Vagina (tissue), 2 donors: ENCODE results near the gene ASTN2. TPM values are rescaled to one million over a fixed set of nuclear protein-coding genes. Genes with fewer than 3 reads are reported as not detected.

ENCODE experiments used
- DNase-seq, 2 donors: peaks; one replicate each; pipeline ENCODE4 v3.0.0-alpha.2; 2017; ENCODE audit errors: extremely low spot score in 2 of 2
- H3K27ac ChIP-seq: fragments of 200-600 bp; sonication (generic); one replicate; pipeline ENCODE4 v1.5.1; 2019
- H3K27me3 ChIP-seq: fragments of 200-600 bp; sonication (generic); one replicate; pipeline ENCODE4 v1.5.1; 2019
- H3K36me3 ChIP-seq, 2 donors: fragments of 200-600 bp; sonication (generic); one replicate each; pipeline ENCODE4 v1.5.1; 2017 to 2019
- H3K4me1 ChIP-seq: fragments of 200-600 bp; sonication (generic); one replicate; pipeline ENCODE4 v1.5.1; 2019
- H3K4me3 ChIP-seq, 2 donors: fragments of 200-600 bp; sonication (generic); 1 replicate in 1 of 2; 2 replicates in 1 of 2; pipeline ENCODE4 v1.5.1; 2016 to 2019
- H3K9me3 ChIP-seq: fragments of 200-600 bp; sonication (generic); one replicate; pipeline ENCODE4 v1.5.1; 2019
- CTCF ChIP-seq, 3 experiments: fragments of 450-650 bp in 2 of 3; fragments of 200-600 bp in 1 of 3; sonication (generic) in 1 of 3; IDR thresholded peaks; one replicate each; pipeline ENCODE4 v1.5.1; 2017 to 2019; ENCODE audit warnings: antibody characterized with exemption in 3 of 3, mild to moderate bottlenecking in 2 of 3, moderate library complexity in 2 of 3
- POLR2A ChIP-seq, 2 donors: fragments of 450-650 bp; IDR thresholded peaks; one replicate each; pipeline ENCODE4 v1.6.1; 2017; ENCODE audit warnings: antibody characterized with exemption in 2 of 2, mild to moderate bottlenecking in 2 of 2, moderate library complexity in 2 of 2
- POLR2AphosphoS5 ChIP-seq, 2 donors: sonication (generic); formaldehyde crosslinking; IDR thresholded peaks; one replicate each; pipeline ENCODE4 v1.9.0; 2017; ENCODE audit warnings: antibody characterized with exemption in 2 of 2, mild to moderate bottlenecking in 2 of 2, low read depth in 1 of 2; ENCODE audit not compliant: insufficient read depth in 1 of 2
- intact Hi-C: fragments of 100-400 bp; cut with DNase I; formaldehyde crosslinking; loops from one replicate; pipeline ENCODE4 v1.15.1; 2023
- total RNA-seq: library from RNA; depleted of rRNA; stranded (reverse); fragments of >200 nt; gene quantifications from one replicate; pipeline ENCODE4 v1.2.3, GENCODE V29; 2016

Gene ASTN2
- total RNA-seq, 1 donor from 2014 or later = 4.4 TPM

GRCh38 chr9:117245175-117245829 lies 169.6 kb downstream of the ASTN2 start:
- H3K27ac ChIP-seq = no peak overlapping the region
- no peak overlapping the region for H3K4me3 ChIP-seq
- no peaks in the 10 kb centered on the region for H3K27me3 ChIP-seq
- intact Hi-C loops = no loop called here
- TF ChIP-seq POLR2AphosphoS5 (IDR thresholded peaks at IDR 0.05; ENCODE audit: insufficient read depth in 1 of 2, low read depth in 1 of 2) (no peak), POLR2A (IDR thresholded peaks at IDR 0.05) (no peak), CTCF (IDR thresholded peaks at IDR 0.05) (no peak)
- H3K4me1 ChIP-seq = no peaks in the 10 kb centered on the region
- no peaks in the 10 kb centered on the region for H3K9me3 ChIP-seq
- no peaks in the 10 kb centered on the region for H3K36me3 ChIP-seq
- DNase-seq = no peak

GRCh38 chr9:117242082-117242481 lies 172.8 kb downstream of the ASTN2 start:
- Histone ChIP-seq H3K27ac (no peak overlapping the region), H3K4me3 (no peak overlapping the region), H3K36me3 (no peaks in the 10 kb centered on the region), H3K9me3 (no peaks in the 10 kb centered on the region), H3K4me1 (no peaks in the 10 kb centered on the region), H3K27me3 (no peaks in the 10 kb centered on the region)
- DNase-seq = no peak
- intact Hi-C loops = no loop called here
- no peak for TF ChIP-seq POLR2A (IDR thresholded peaks at IDR 0.05)
- TF ChIP-seq CTCF (IDR thresholded peaks at IDR 0.05) = no peak
- TF ChIP-seq POLR2AphosphoS5 (IDR thresholded peaks at IDR 0.05; ENCODE audit: insufficient read depth in 1 of 2, low read depth in 1 of 2) = no peak

GRCh38 chr9:117239428-117239827 lies 175.4 kb downstream of the ASTN2 start:
- TF ChIP-seq CTCF (IDR thresholded peaks at IDR 0.05) (no peak), POLR2AphosphoS5 (IDR thresholded peaks at IDR 0.05; ENCODE audit: insufficient read depth in 1 of 2, low read depth in 1 of 2) (no peak), POLR2A (IDR thresholded peaks at IDR 0.05) (no peak)
- H3K27me3 ChIP-seq = no peaks in the 10 kb centered on the region
- no peak overlapping the region for H3K27ac ChIP-seq
- intact Hi-C loops = no loop called here
- no peak overlapping the region for H3K4me3 ChIP-seq
- H3K9me3 ChIP-seq = no peaks in the 10 kb centered on the region
- no peaks in the 10 kb centered on the region for H3K36me3 ChIP-seq
- no peaks in the 10 kb centered on the region for H3K4me1 ChIP-seq
- DNase-seq = no peak

GRCh38 chr9:117234103-117234502 lies 180.8 kb downstream of the ASTN2 start:
- intact Hi-C loops = no loop called here
- DNase-seq = no peak
- TF ChIP-seq POLR2AphosphoS5 (IDR thresholded peaks at IDR 0.05; ENCODE audit: insufficient read depth in 1 of 2, low read depth in 1 of 2) (no peak), CTCF (IDR thresholded peaks at IDR 0.05) (no peak), POLR2A (IDR thresholded peaks at IDR 0.05) (no peak)
- Histone ChIP-seq H3K4me3 (no peak overlapping the region), H3K27ac (no peak overlapping the region), H3K27me3 (no peaks in the 10 kb centered on the region), H3K36me3 (no peaks in the 10 kb centered on the region), H3K4me1 (no peaks in the 10 kb centered on the region), H3K9me3 (no peaks in the 10 kb centered on the region)

- Histone ChIP-seq H3K36me3 (no peaks in the 10 kb centered on the region), H3K27ac (no peak overlapping the region), H3K9me3 (no peaks in the 10 kb centered on the region), H3K4me1 (no peaks in the 10 kb centered on the region), H3K27me3 (no peaks in the 10 kb centered on the region), H3K4me3 (no peak overlapping the region)
- no peak for DNase-seq
- no peak for TF ChIP-seq CTCF (IDR thresholded peaks at IDR 0.05)
- no peak for TF ChIP-seq POLR2A (IDR thresholded peaks at IDR 0.05)
- TF ChIP-seq POLR2AphosphoS5 (IDR thresholded peaks at IDR 0.05; ENCODE audit: insufficient read depth in 1 of 2, low read depth in 1 of 2) = no peak
- intact Hi-C loops = no loop called here
These were observed 181.8 kb downstream of the ASTN2 start for GRCh38 chr9:117233016-117233415.
